Tibial nerve (tissue), 4 donors: ENCODE data around the gene PTGES3. TPM values are rescaled to one million over a fixed set of nuclear protein-coding genes. Genes with fewer than 3 reads are reported as not detected.
A peak's percentile ranks its signal among the peaks of the same experiment; 100 is the strongest.

Experiments used
- DNase-seq, 2 donors: peaks; one replicate each; pipeline ENCODE4 v3.0.0-alpha.2; 2019; ENCODE audit warnings: low spot score in 2 of 2
- H3K27ac ChIP-seq, 4 donors: fragments of 200-600 bp; sonication (generic) in 3 of 4; one replicate each; pipeline ENCODE4 v1.5.1; 2017 to 2019; ENCODE audit warnings: mild to moderate bottlenecking in 1 of 4
- H3K27me3 ChIP-seq, 2 donors: fragments of 200-600 bp; sonication (generic) in 1 of 2; one replicate each; pipeline versions ENCODE4 v1.5.1 to v1.6.0; 2017 to 2019
- H3K36me3 ChIP-seq, 3 donors: fragments of 200-600 bp; sonication (generic); one replicate each; pipeline ENCODE4 v1.5.1; 2018 to 2019
- H3K4me1 ChIP-seq, 4 donors: fragments of 200-600 bp; sonication (generic) in 3 of 4; one replicate each; pipeline ENCODE4 v1.5.1; 2017 to 2019
- H3K4me3 ChIP-seq, 4 donors: fragments of 200-600 bp; sonication (generic) in 3 of 4; one replicate each; pipeline ENCODE4 v1.5.1; 2017 to 2019; ENCODE audit warnings: mild to moderate bottlenecking in 1 of 4, moderate library complexity in 1 of 4
- H3K9me3 ChIP-seq, 4 donors: fragments of 200-600 bp; sonication (generic) in 3 of 4; one replicate each; pipeline ENCODE4 v1.5.1; 2017 to 2019
- CTCF ChIP-seq, 5 experiments: fragments of 200-600 bp in 3 of 5; fragments of 450-650 bp in 2 of 5; sonication (generic) in 3 of 5; IDR thresholded peaks; one replicate each; pipeline ENCODE4 v1.5.1; 2016 to 2019; ENCODE audit warnings: antibody characterized with exemption in 5 of 5, mild to moderate bottlenecking in 3 of 5, moderate library complexity in 2 of 5
- EP300 ChIP-seq, 2 donors: sonication (generic); formaldehyde crosslinking; IDR thresholded peaks; one replicate each; pipeline ENCODE4 v1.6.1; 2017; ENCODE audit warnings: antibody characterized with exemption in 2 of 2, mild to moderate bottlenecking in 1 of 2
- POLR2A ChIP-seq, 2 donors: fragments of 450-650 bp; IDR thresholded peaks; one replicate each; pipeline ENCODE4 v1.6.1; 2017; ENCODE audit warnings: antibody characterized with exemption in 2 of 2, mild to moderate bottlenecking in 2 of 2, moderate library complexity in 2 of 2
- WGBS, 2 donors: methylation state at CpG; one replicate each; pipeline ENCODE4 v1.1.5; 2018; 5-methylcytosine and 5-hydroxymethylcytosine counted together
- total RNA-seq, 4 donors: library from RNA; depleted of rRNA; stranded (reverse); fragments of >200 nt; gene quantifications; one replicate each; pipeline ENCODE4 v1.1.0, GENCODE V29; 2016

The PTGES3 gene
- total RNA-seq, 4 donors from 2014 or later = 71.0 to 84.0 (median 77.2) TPM

- WGBS, 2 donors = 24 to 29% methylated on average over 4 of the region's 4 CpGs
- peak overlapping the region; percentile 96 to 99 (median 97) for H3K27ac ChIP-seq
Measured at GRCh38 chr12:56632701-56633467, 55.2 kb downstream of the PTGES3 start.

GRCh38 chr12:56631790-56632700 lies 56.0 kb downstream of the PTGES3 start:
- H3K27me3 ChIP-seq = no peaks in the 10 kb centered on the region
- WGBS, 2 donors = 4 to 5% methylated on average over 13 of the region's 13 CpGs
- H3K9me3 ChIP-seq = no peaks in the 10 kb centered on the region
- peaks cover 0 to 57% (median 48%) of the 10 kb centered on the region in 4 donors for H3K4me1 ChIP-seq
- H3K4me3 ChIP-seq = peak overlapping the region in 3 of 4 donors; percentile 0 to 80 (median 31)
- H3K36me3 ChIP-seq = no peaks in the 10 kb centered on the region
- DNase-seq = peak; percentile 48 to 64
- peak overlapping the region; percentile 61 to 99 (median 97) for H3K27ac ChIP-seq
- TF ChIP-seq CTCF (IDR thresholded peaks at IDR 0.05) (no peak), EP300 (IDR thresholded peaks at IDR 0.05) (peak in 1 of 2 donors; percentile 15), POLR2A (IDR thresholded peaks at IDR 0.05) (peak in 1 of 2 donors; percentile 38)

More at GRCh38 chr12:56632701-56633467, 55.2 kb downstream of the PTGES3 start:
- DNase-seq = no peak
- H3K36me3 ChIP-seq = peaks cover under 1 to 4% (median 3%) of the 10 kb centered on the region in 3 donors
- TF ChIP-seq POLR2A (IDR thresholded peaks at IDR 0.05) = no peak
- no peak for TF ChIP-seq CTCF (IDR thresholded peaks at IDR 0.05)
- TF ChIP-seq EP300 (IDR thresholded peaks at IDR 0.05) = no peak
- H3K4me3 ChIP-seq = peak overlapping the region in 3 of 4 donors; percentile 0 to 80 (median 75)
- no peaks in the 10 kb centered on the region for H3K9me3 ChIP-seq
- peaks cover 0 to 57% (median 48%) of the 10 kb centered on the region in 4 donors for H3K4me1 ChIP-seq
- H3K27me3 ChIP-seq = no peaks in the 10 kb centered on the region

- 0 to 3% methylated on average over 3 to 6 of the region's 31 CpGs for WGBS, 2 donors
- DNase-seq = peak; percentile 72 to 81
- H3K4me1 ChIP-seq = peaks cover 0 to 72% (median 51%) of the 10 kb centered on the region in 4 donors
Measured at GRCh38 chr12:56630180-56630632, 57.9 kb downstream of the PTGES3 start, which contains the start of gene BAZ2A. TSS of gene BAZ2A (minus strand) at chr12:56630326. CDS start at chr12:56617530, 12,796 bp downstream.

GRCh38 chr12:56629459-56630179 lies 58.5 kb downstream of the PTGES3 start:
- no peak for DNase-seq
- Histone ChIP-seq H3K36me3 (no peaks in the 10 kb centered on the region), H3K9me3 (no peaks in the 10 kb centered on the region), H3K27ac (peak overlapping the region; percentile 93 to 99 (median 96)), H3K4me3 (peak overlapping the region; percentile 96 to 100 (median 98)), H3K4me1 (peaks cover 0 to 77% (median 51%) of the 10 kb centered on the region in 4 donors), H3K27me3 (no peaks in the 10 kb centered on the region)
- no peak for TF ChIP-seq POLR2A (IDR thresholded peaks at IDR 0.05)
- TF ChIP-seq CTCF (IDR thresholded peaks at IDR 0.05) = no peak
- TF ChIP-seq EP300 (IDR thresholded peaks at IDR 0.05) = no peak
- WGBS, 2 donors = 0 to 1% methylated on average over 24 to 36 of the region's 46 CpGs

More at GRCh38 chr12:56630180-56630632, 57.9 kb downstream of the PTGES3 start, which contains the start of gene BAZ2A:
- H3K4me3 ChIP-seq = peak within 1 kb of the TSS; percentile 96 to 100 (median 98)
- no peaks in the 10 kb centered on the region for H3K36me3 ChIP-seq
- TF ChIP-seq POLR2A (IDR thresholded peaks at IDR 0.05) (peak in 1 of 2 donors; percentile 46), CTCF (IDR thresholded peaks at IDR 0.05) (peak in 1 of 5 experiments; percentile 30), EP300 (IDR thresholded peaks at IDR 0.05) (peak; percentile 24 to 64)
- peak within 1 kb of the TSS; percentile 93 to 99 (median 96) for H3K27ac ChIP-seq
- H3K9me3 ChIP-seq = no peaks in the 10 kb centered on the region
- no peaks in the 10 kb centered on the region for H3K27me3 ChIP-seq
